ENCODE data around the gene SYNE2. TPM values are rescaled to one million over a fixed set of nuclear protein-coding genes. Genes with fewer than 3 reads are reported as not detected.

Gene SYNE2
- polyA plus RNA-seq, 2 donors = 48.5 to 76.2 TPM

DNA sequence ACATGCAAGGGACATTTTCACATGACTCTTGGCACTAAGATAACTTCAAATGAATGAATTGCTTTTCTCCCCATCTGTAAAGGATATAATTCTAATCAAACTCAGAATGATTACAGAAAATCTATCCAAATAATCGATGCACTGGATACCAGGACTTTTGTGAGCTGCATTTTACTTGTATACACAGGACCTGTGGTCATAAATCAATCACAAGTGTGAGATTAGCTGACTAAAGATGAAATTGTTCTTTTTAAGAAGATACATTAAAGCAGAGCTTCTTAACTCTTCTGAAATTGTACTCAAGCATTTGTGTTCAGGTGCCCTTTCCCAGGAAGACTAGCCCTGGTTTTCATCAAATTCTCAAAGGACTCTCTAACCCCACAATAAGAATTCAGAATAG lies 375.1 kb downstream of the SYNE2 start:
- Histone ChIP-seq H3K4me1 (ENCODE audit: control insufficient read depth in 2 of 2, insufficient read depth in 2 of 2, low read length in 1 of 2) (no peaks in the 10 kb centered on the region), H3K27me3 (ENCODE audit: control insufficient read depth in 1 of 2, insufficient read depth in 2 of 2, low read length in 2 of 2) (no peaks in the 10 kb centered on the region), H3K4me3 (ENCODE audit: low read depth in 1 of 2, low read length in 2 of 2) (no peak overlapping the region), H3K27ac (ENCODE audit: low read depth in 2 of 2, low read length in 1 of 2) (no peak overlapping the region), H3K9me3 (ENCODE audit: control insufficient read depth in 2 of 2, insufficient read depth in 1 of 2, low read depth in 1 of 2, low read length in 1 of 2) (no peaks in the 10 kb centered on the region), H3K36me3 (ENCODE audit: control insufficient read depth in 2 of 2, insufficient read depth in 2 of 2, low read length in 1 of 2) (peaks cover 12 to 31% of the 10 kb centered on the region in 2 donors)
- 77 to 82% methylated on average over 1 of the region's 1 CpG for WGBS, 2 donors

DNA sequence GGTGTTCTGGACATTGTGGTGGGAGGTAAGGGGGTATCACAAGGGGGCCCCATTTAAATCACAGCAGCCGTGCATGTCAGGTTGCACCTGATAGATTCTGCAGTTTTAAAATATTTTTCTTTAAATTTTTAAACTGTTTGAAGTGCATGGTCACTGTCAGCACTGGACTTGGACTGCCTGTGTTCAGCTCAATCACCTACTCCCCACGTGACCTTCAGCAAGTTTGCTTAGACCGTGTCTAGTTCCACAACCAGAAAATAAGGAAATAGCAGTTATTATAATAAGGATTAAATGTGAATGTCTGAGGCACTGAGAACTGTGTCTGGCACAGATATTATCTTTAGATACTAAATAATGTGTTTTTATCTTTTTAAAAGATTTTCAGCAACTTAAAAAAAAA lies 376.7 kb downstream of the SYNE2 start:
- Histone ChIP-seq H3K9me3 (ENCODE audit: control insufficient read depth in 2 of 2, insufficient read depth in 1 of 2, low read depth in 1 of 2, low read length in 1 of 2) (no peaks in the 10 kb centered on the region), H3K36me3 (ENCODE audit: control insufficient read depth in 2 of 2, insufficient read depth in 2 of 2, low read length in 1 of 2) (peaks cover 12 to 24% of the 10 kb centered on the region in 2 donors), H3K4me1 (ENCODE audit: control insufficient read depth in 2 of 2, insufficient read depth in 2 of 2, low read length in 1 of 2) (no peaks in the 10 kb centered on the region), H3K27ac (ENCODE audit: low read depth in 2 of 2, low read length in 1 of 2) (no peak overlapping the region), H3K27me3 (ENCODE audit: control insufficient read depth in 1 of 2, insufficient read depth in 2 of 2, low read length in 2 of 2) (no peaks in the 10 kb centered on the region), H3K4me3 (ENCODE audit: low read depth in 1 of 2, low read length in 2 of 2) (no peak overlapping the region)
- 87 to 92% methylated on average over 3 of the region's 3 CpGs for WGBS, 2 donors

DNA sequence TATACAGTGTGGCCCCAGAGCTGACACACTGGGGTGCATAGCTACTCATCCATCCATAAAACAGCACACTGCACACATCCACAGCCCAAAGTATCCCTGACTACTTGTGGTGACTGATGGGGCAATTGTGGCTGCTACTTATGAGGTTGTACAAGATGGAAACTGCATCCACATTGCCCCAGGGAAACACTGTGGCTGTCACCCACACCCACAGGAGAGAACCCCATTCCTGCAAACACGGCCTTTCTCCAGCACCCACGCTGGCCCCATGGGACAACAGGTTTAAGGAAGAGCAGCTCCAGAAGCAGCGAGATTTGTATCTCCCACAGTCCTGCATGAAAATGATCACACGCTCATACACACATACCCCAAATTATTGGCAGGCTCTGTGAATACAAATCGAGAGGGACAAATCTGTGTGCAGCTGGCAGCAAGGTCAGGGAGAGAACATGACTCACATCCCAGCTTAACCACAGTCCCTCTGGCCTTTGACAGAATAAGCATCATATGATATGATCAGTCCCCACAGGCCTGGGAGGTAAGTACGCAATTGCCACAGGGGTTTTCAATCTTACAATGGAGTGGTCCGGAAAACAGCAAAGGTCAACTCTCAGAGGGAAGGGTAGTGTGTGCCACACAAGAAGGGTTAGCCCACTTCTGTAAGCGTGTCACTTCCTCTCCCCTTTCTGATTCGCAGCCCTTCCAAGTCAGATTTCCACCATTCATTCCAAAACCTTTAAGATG lies 379.5 kb downstream of the SYNE2 start:
- H3K4me1 ChIP-seq (ENCODE audit: control insufficient read depth in 2 of 2, insufficient read depth in 2 of 2, low read length in 1 of 2) = no peaks in the 10 kb centered on the region
- no peak overlapping the region for H3K27ac ChIP-seq (ENCODE audit: low read depth in 2 of 2, low read length in 1 of 2)
- H3K36me3 ChIP-seq (ENCODE audit: control insufficient read depth in 2 of 2, insufficient read depth in 2 of 2, low read length in 1 of 2) = peaks cover 3 to 13% of the 10 kb centered on the region in 2 donors
- no peaks in the 10 kb centered on the region for H3K27me3 ChIP-seq (ENCODE audit: control insufficient read depth in 1 of 2, insufficient read depth in 2 of 2, low read length in 2 of 2)
- 73% methylated on average over 9 of the region's 9 CpGs for WGBS, 2 donors
- H3K4me3 ChIP-seq (ENCODE audit: low read depth in 1 of 2, low read length in 2 of 2) = no peak overlapping the region
- no peaks in the 10 kb centered on the region for H3K9me3 ChIP-seq (ENCODE audit: control insufficient read depth in 2 of 2, insufficient read depth in 1 of 2, low read depth in 1 of 2, low read length in 1 of 2)

GRCh38 chr14:64232944-64233343 lies 380.1 kb downstream of the SYNE2 start:
- no peaks in the 10 kb centered on the region for H3K27me3 ChIP-seq (ENCODE audit: control insufficient read depth in 1 of 2, insufficient read depth in 2 of 2, low read length in 2 of 2)
- no peaks in the 10 kb centered on the region for H3K9me3 ChIP-seq (ENCODE audit: control insufficient read depth in 2 of 2, insufficient read depth in 1 of 2, low read depth in 1 of 2, low read length in 1 of 2)
- H3K27ac ChIP-seq (ENCODE audit: low read depth in 2 of 2, low read length in 1 of 2) = no peak overlapping the region
- 92 to 93% methylated on average over 9 of the region's 9 CpGs for WGBS, 2 donors
- H3K36me3 ChIP-seq (ENCODE audit: control insufficient read depth in 2 of 2, insufficient read depth in 2 of 2, low read length in 1 of 2) = peaks cover 0 to 11% of the 10 kb centered on the region in 2 donors
- no peak overlapping the region for H3K4me3 ChIP-seq (ENCODE audit: low read depth in 1 of 2, low read length in 2 of 2)
- no peaks in the 10 kb centered on the region for H3K4me1 ChIP-seq (ENCODE audit: control insufficient read depth in 2 of 2, insufficient read depth in 2 of 2, low read length in 1 of 2)

GRCh38 chr14:64233531-64234190 lies 380.9 kb downstream of the SYNE2 start:
- H3K4me3 ChIP-seq (ENCODE audit: low read depth in 1 of 2, low read length in 2 of 2) = no peak overlapping the region
- H3K9me3 ChIP-seq (ENCODE audit: control insufficient read depth in 2 of 2, insufficient read depth in 1 of 2, low read depth in 1 of 2, low read length in 1 of 2) = no peaks in the 10 kb centered on the region
- H3K4me1 ChIP-seq (ENCODE audit: control insufficient read depth in 2 of 2, insufficient read depth in 2 of 2, low read length in 1 of 2) = no peaks in the 10 kb centered on the region
- H3K27me3 ChIP-seq (ENCODE audit: control insufficient read depth in 1 of 2, insufficient read depth in 2 of 2, low read length in 2 of 2) = no peaks in the 10 kb centered on the region
- WGBS, 2 donors = 86 to 91% methylated on average over 4 of the region's 4 CpGs
- no peak overlapping the region for H3K27ac ChIP-seq (ENCODE audit: low read depth in 2 of 2, low read length in 1 of 2)
- peaks cover 0 to 11% of the 10 kb centered on the region in 2 donors for H3K36me3 ChIP-seq (ENCODE audit: control insufficient read depth in 2 of 2, insufficient read depth in 2 of 2, low read length in 1 of 2)

GRCh38 chr14:64234877-64235651 lies 382.3 kb downstream of the SYNE2 start:
- no peaks in the 10 kb centered on the region for H3K27me3 ChIP-seq (ENCODE audit: control insufficient read depth in 1 of 2, insufficient read depth in 2 of 2, low read length in 2 of 2)
- H3K4me1 ChIP-seq (ENCODE audit: control insufficient read depth in 2 of 2, insufficient read depth in 2 of 2, low read length in 1 of 2) = no peaks in the 10 kb centered on the region
- no peaks in the 10 kb centered on the region for H3K9me3 ChIP-seq (ENCODE audit: control insufficient read depth in 2 of 2, insufficient read depth in 1 of 2, low read depth in 1 of 2, low read length in 1 of 2)
- no peak overlapping the region for H3K4me3 ChIP-seq (ENCODE audit: low read depth in 1 of 2, low read length in 2 of 2)
- peaks cover 0 to 7% of the 10 kb centered on the region in 2 donors for H3K36me3 ChIP-seq (ENCODE audit: control insufficient read depth in 2 of 2, insufficient read depth in 2 of 2, low read length in 1 of 2)
- H3K27ac ChIP-seq (ENCODE audit: low read depth in 2 of 2, low read length in 1 of 2) = no peak overlapping the region
- WGBS, 2 donors = 60 to 66% methylated on average over 24 of the region's 24 CpGs

DNA sequence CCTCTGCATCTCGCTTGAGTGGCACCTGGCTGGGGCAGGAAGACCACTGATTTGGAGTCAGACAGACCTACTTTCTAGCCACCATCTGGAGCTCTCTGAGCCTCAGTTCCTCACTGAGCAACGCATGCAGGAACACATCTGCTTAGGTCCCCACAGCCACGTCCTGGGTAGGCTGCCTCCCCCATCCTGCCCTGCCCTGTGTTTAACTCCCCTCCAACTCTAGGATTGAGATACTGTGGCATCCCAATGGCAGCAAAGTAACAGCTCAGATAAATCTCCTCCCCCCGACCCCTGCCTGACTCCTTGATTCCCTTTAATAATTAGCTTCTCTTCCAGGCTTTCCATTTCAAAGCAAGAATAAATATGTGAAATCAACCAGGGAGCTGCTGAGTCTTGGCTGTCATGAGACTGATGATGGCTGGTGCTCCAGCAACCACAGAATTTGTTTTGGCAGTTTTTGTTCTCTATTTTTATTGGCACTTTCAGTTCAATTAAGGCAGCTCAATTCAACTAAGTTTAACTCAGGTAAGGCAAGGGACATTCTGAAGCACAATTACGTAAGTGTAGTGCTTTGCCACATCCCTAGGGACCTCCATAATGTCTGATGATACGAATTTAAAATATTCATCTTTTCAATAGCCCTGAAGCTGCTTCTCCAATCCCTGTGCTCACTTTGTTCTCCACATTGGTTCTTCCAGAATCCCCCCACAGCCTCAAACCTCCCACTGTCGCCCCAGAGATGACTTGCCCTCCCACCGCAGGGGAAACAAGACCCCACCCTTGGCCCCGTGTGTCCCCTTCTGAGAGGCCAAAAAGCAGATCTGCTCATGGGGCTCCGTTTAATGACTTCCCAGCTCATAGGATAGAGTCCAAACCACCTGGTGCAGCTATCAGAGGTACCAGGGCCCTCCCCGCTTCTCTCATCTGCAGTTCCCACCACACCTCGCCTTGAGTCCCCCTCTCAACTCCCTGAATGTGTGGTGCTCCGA lies 383.1 kb downstream of the SYNE2 start:
- no peaks in the 10 kb centered on the region for H3K9me3 ChIP-seq (ENCODE audit: control insufficient read depth in 2 of 2, insufficient read depth in 1 of 2, low read depth in 1 of 2, low read length in 1 of 2)
- no peaks in the 10 kb centered on the region for H3K27me3 ChIP-seq (ENCODE audit: control insufficient read depth in 1 of 2, insufficient read depth in 2 of 2, low read length in 2 of 2)
- WGBS, 2 donors = 70 to 74% methylated on average over 13 of the region's 13 CpGs
- no peak overlapping the region for H3K27ac ChIP-seq (ENCODE audit: low read depth in 2 of 2, low read length in 1 of 2)
- peaks cover 0 to 7% of the 10 kb centered on the region in 2 donors for H3K36me3 ChIP-seq (ENCODE audit: control insufficient read depth in 2 of 2, insufficient read depth in 2 of 2, low read length in 1 of 2)
- no peaks in the 10 kb centered on the region for H3K4me1 ChIP-seq (ENCODE audit: control insufficient read depth in 2 of 2, insufficient read depth in 2 of 2, low read length in 1 of 2)
- no peak overlapping the region for H3K4me3 ChIP-seq (ENCODE audit: low read depth in 1 of 2, low read length in 2 of 2)

DNA sequence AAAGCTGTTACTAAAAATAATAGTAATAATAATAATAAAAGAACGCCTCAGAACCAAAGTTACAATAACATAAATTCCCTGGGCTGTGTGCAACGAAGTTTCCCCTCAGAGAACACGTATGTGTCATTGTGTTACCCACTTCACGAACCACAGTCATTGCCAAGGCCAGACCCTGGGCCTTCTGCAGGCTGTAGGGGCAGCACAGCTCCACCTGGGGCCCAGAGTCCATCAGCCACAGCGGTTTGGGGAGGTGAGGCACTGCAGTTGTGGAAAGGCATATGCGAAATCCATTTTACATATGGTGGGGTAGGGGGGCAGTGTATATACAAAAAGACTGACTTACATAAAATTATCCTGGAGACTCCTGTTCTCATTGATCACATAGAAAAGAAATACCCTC lies 385.2 kb downstream of the SYNE2 start:
- H3K27ac ChIP-seq (ENCODE audit: low read depth in 2 of 2, low read length in 1 of 2) = no peak overlapping the region
- no peaks in the 10 kb centered on the region for H3K36me3 ChIP-seq (ENCODE audit: control insufficient read depth in 2 of 2, insufficient read depth in 2 of 2, low read length in 1 of 2)
- H3K4me1 ChIP-seq (ENCODE audit: control insufficient read depth in 2 of 2, insufficient read depth in 2 of 2, low read length in 1 of 2) = no peaks in the 10 kb centered on the region
- 90 to 93% methylated on average over 6 of the region's 6 CpGs for WGBS, 2 donors
- H3K4me3 ChIP-seq (ENCODE audit: low read depth in 1 of 2, low read length in 2 of 2) = no peak overlapping the region
- no peaks in the 10 kb centered on the region for H3K9me3 ChIP-seq (ENCODE audit: control insufficient read depth in 2 of 2, insufficient read depth in 1 of 2, low read depth in 1 of 2, low read length in 1 of 2)
- H3K27me3 ChIP-seq (ENCODE audit: control insufficient read depth in 1 of 2, insufficient read depth in 2 of 2, low read length in 2 of 2) = no peaks in the 10 kb centered on the region

DNA sequence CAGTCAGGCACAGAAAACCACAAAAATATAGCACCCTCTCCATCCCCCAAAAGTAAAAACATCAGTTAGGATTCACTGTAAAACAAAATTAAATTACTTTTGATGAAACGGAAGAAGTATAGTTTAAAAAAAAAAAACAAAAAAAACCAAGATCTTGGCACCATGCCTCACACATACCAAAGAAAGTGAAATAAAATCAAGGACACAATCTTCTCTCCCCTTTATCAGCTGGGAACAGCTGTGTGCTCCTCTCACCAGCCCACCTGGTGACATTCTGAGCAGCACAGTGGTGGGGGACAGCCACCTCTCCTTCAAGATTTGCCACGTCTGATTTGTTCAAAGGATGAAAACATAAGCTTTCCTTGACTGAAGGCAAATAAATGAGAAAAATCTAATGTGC lies 385.8 kb downstream of the SYNE2 start:
- no peaks in the 10 kb centered on the region for H3K36me3 ChIP-seq (ENCODE audit: control insufficient read depth in 2 of 2, insufficient read depth in 2 of 2, low read length in 1 of 2)

More for the DNA sequence above, 385.8 kb downstream of the SYNE2 start:
- H3K4me1 ChIP-seq (ENCODE audit: control insufficient read depth in 2 of 2, insufficient read depth in 2 of 2, low read length in 1 of 2) = no peaks in the 10 kb centered on the region
- 20 to 21% methylated on average over 2 of the region's 2 CpGs for WGBS, 2 donors
- no peak overlapping the region for H3K4me3 ChIP-seq (ENCODE audit: low read depth in 1 of 2, low read length in 2 of 2)
- H3K27me3 ChIP-seq (ENCODE audit: control insufficient read depth in 1 of 2, insufficient read depth in 2 of 2, low read length in 2 of 2) = no peaks in the 10 kb centered on the region
- no peak overlapping the region for H3K27ac ChIP-seq (ENCODE audit: low read depth in 2 of 2, low read length in 1 of 2)
- no peaks in the 10 kb centered on the region for H3K9me3 ChIP-seq (ENCODE audit: control insufficient read depth in 2 of 2, insufficient read depth in 1 of 2, low read depth in 1 of 2, low read length in 1 of 2)
